OCI-LY7 (cell line): ENCODE measurements around the gene ATXN10. TPM values are rescaled to one million over a fixed set of nuclear protein-coding genes. Genes with fewer than 3 reads are reported as not detected.
A peak's percentile ranks its signal among the peaks of the same experiment; 100 is the strongest.

Source experiments
- BruUV-seq: library from RNA; stranded (reverse); fragments of 400-500 nt; replicated peaks from 2 replicates; lab custom pipeline; 2021; lab: Mats Ljungman, UMichigan
- CTCF ChIA-PET: fragments of 300-600 bp; sonication (Branson Sonifier 250); formaldehyde crosslinking; loops from one replicate; lab custom pipeline; 2022; ENCODE audit warnings: antibody characterized with exemption; ENCODE audit not compliant: unreplicated experiment; lab: Charles Lee
- POLR2A ChIA-PET: fragments of 300-600 bp; sonication (Branson Sonifier 250); formaldehyde crosslinking; loops from one replicate; lab custom pipeline; 2022; ENCODE audit warnings: antibody characterized with exemption; lab: Charles Lee
- DNase-seq: peaks from one replicate; pipeline ENCODE4 v3.0.0-alpha.2; 2015; ENCODE audit warnings: low spot score
- H2AFZ ChIP-seq: fragments of 200-600 bp; sonication (generic), shearing (Covaris generic); 2 replicates; pipeline ENCODE4 v1.6.1; 2014; ENCODE audit warnings: mild to moderate bottlenecking, antibody characterized with exemption, low read length, moderate library complexity
- H3K27ac ChIP-seq: fragments of 200-600 bp; sonication (generic); 2 replicates; pipeline ENCODE4 v1.5.1; 2014; ENCODE audit warnings: mixed run types, low read depth, mild to moderate bottlenecking, moderate library complexity, low read length, inconsistent platforms; ENCODE audit not compliant: poor library complexity, severe bottlenecking
- H3K36me3 ChIP-seq: fragments of 200-600 bp; sonication (generic); 2 replicates; pipeline ENCODE4 v1.6.1; 2014; ENCODE audit warnings: mild to moderate bottlenecking, antibody characterized with exemption, low read length, moderate library complexity, mixed read lengths; ENCODE audit not compliant: insufficient read depth
- H3K4me1 ChIP-seq: fragments of 200-600 bp; sonication (generic); 2 replicates; pipeline ENCODE4 v1.5.1; 2014; ENCODE audit warnings: mild to moderate bottlenecking, low read length; ENCODE audit not compliant: insufficient read depth, poor library complexity, severe bottlenecking
- H3K4me2 ChIP-seq: fragments of 200-600 bp; sonication (generic); 2 replicates; pipeline ENCODE4 v1.6.1; 2014; ENCODE audit warnings: mild to moderate bottlenecking, low read length
- H3K4me3 ChIP-seq: fragments of 200-600 bp; sonication (generic); 2 replicates; pipeline ENCODE4 v1.5.1; 2014; ENCODE audit warnings: mild to moderate bottlenecking, low read depth, low read length; ENCODE audit not compliant: poor library complexity, severe bottlenecking
- H3K79me2 ChIP-seq: fragments of 200-600 bp; sonication (generic); 2 replicates; pipeline ENCODE4 v1.6.1; 2016; ENCODE audit warnings: low read depth, mild to moderate bottlenecking, low read length, moderate library complexity, mixed read lengths; ENCODE audit not compliant: insufficient read depth
- H3K9me2 ChIP-seq: fragments of 200-600 bp; sonication (generic); 2 replicates; pipeline ENCODE4 v1.6.1; 2016; ENCODE audit warnings: mild to moderate bottlenecking, low read length, mixed read lengths; ENCODE audit not compliant: insufficient read depth
- H3K9me3 ChIP-seq: fragments of 200-600 bp; sonication (generic); 2 replicates; pipeline ENCODE4 v1.6.1; 2014; ENCODE audit warnings: mild to moderate bottlenecking, mixed run types, low read length, mixed read lengths
- H4K20me1 ChIP-seq: fragments of 200-600 bp; sonication (generic); 2 replicates; pipeline ENCODE4 v1.6.1; 2014; ENCODE audit warnings: mild to moderate bottlenecking, antibody characterized with exemption, low read length, moderate library complexity, mixed read lengths; ENCODE audit not compliant: insufficient read depth
- EZH2phosphoT487 ChIP-seq: fragments of 200-600 bp; sonication (generic); IDR thresholded peaks from 2 replicates; pipeline ENCODE4 v1.6.1; 2018; ENCODE audit warnings: low read depth, borderline replicate concordance, mild to moderate bottlenecking, mixed run types, antibody characterized with exemption, low read length, moderate library complexity, mixed read lengths
- intact Hi-C: fragments of 100-400 bp; cut with micrococcal nuclease; formaldehyde crosslinking; loops from one replicate; pipeline ENCODE4 v1.10.0; 2022; ENCODE audit not compliant: unreplicated experiment
- total RNA-seq, 2 experiments: library from RNA; depleted of rRNA in 1 of 2; stranded (reverse); fragments of >200 nt in 1 of 2; shearing (Covaris generic) in 1 of 2; gene quantifications; 2 replicates each; pipeline ENCODE4 v1.2.3, GENCODE V29; 2014 to 2022
- TF ChIP-seq, protein P1 (sequence below): fragments of 200-600 bp; sonication (generic); conservative IDR thresholded peaks from 2 replicates; pipeline ENCODE4 v1.5.1; 2014; ENCODE audit warnings: mild to moderate bottlenecking, antibody characterized with exemption, low read length, moderate library complexity, mixed read lengths

ATXN10 gene
- total RNA-seq, 2 experiments from 2014 or later = 66.1 to 197 TPM

DNA sequence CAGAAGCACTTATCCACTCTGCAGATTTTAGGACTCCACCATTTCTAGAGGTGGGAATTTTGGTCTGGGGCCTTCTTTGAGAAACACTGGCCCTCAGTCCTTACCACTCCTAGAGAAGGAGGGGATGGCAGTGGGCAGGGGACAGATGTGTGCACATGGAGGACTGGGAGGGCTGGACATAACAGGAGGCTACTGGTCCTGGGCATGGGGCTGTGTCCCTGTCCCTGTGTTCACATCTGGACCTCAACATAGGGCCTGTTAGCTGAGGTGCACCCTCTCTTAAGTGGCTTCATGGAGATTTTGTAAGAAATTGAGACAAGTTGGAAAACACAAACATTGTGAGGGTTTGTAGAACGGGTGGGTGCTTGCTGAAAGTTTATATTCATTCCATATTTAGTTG, 103.4 kb downstream of the ATXN10 start:
- H2AFZ ChIP-seq = peak overlapping the region; percentile 36; the same call in 1 of the 2 replicates
- H3K9me2 ChIP-seq = no peaks in the 10 kb centered on the region
- no peak for TF ChIP-seq EZH2phosphoT487
- TF ChIP-seq, protein P1, sequence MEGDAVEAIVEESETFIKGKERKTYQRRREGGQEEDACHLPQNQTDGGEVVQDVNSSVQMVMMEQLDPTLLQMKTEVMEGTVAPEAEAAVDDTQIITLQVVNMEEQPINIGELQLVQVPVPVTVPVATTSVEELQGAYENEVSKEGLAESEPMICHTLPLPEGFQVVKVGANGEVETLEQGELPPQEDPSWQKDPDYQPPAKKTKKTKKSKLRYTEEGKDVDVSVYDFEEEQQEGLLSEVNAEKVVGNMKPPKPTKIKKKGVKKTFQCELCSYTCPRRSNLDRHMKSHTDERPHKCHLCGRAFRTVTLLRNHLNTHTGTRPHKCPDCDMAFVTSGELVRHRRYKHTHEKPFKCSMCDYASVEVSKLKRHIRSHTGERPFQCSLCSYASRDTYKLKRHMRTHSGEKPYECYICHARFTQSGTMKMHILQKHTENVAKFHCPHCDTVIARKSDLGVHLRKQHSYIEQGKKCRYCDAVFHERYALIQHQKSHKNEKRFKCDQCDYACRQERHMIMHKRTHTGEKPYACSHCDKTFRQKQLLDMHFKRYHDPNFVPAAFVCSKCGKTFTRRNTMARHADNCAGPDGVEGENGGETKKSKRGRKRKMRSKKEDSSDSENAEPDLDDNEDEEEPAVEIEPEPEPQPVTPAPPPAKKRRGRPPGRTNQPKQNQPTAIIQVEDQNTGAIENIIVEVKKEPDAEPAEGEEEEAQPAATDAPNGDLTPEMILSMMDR = no peak
- peaks cover 54% of the 10 kb centered on the region for H3K79me2 ChIP-seq
- no peaks in the 10 kb centered on the region for H4K20me1 ChIP-seq
- no peaks in the 10 kb centered on the region for H3K9me3 ChIP-seq
- peaks cover 78% of the 10 kb centered on the region for H3K4me1 ChIP-seq
- ChIA-PET POLR2A (no interaction called here), CTCF (no interaction called here)
- peak overlapping the region; percentile 92 for H3K27ac ChIP-seq
- TSS peak; percentile 91 for BruUV-seq
- H3K4me2 ChIP-seq = peak overlapping the region; percentile 74
- intact Hi-C loops = loop anchor here (5.0 to 10.0 kb wide), 3 partner anchors 103 to 1000 kb away; partner anchors contain the start of gene ATXN10
- peaks cover 22% of the 10 kb centered on the region for H3K36me3 ChIP-seq
- DNase-seq = no peak
- peak overlapping the region; percentile 40 for H3K4me3 ChIP-seq

DNA sequence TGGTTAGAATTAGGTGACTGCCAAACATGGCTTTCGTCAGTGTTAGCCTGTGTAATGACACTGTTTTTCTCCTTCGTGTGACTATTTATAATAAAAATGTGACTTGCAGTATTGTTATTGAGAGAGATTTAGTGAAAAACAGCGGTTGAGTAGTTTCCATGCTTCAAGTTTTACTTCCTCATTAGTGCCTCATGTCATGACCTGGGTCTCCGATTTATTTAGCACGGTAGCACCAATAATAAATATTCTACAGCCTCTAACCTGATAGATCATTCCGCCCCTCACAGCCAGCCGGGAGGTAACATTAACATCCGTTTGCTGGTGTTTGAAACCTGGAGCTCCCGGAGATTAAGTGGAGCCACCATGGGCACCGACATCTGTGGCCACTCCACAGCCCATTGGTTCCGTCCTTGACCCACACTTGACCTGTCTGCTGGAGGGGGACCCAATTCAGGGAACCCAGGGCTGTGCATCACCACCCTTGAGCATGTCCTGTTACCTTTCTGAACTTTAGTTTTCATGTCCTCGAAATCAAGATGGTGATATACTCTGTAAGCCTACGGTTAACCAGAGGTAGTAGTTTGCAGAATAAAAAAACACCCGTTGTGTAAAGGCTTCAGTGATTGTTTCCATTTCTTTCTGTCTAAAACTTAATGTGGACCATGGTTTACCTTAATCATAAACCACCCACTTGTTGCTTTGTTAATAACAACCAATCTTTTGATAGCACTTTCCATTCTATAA, 104.1 kb downstream of the ATXN10 start:
- no peaks in the 10 kb centered on the region for H4K20me1 ChIP-seq
- peaks cover 72% of the 10 kb centered on the region for H3K4me1 ChIP-seq
- peaks cover 18% of the 10 kb centered on the region for H3K36me3 ChIP-seq
- intact Hi-C loops = loop anchor here (5.0 to 10.0 kb wide), 3 partner anchors 103 to 999 kb away; partner anchors contain the start of gene ATXN10
- H2AFZ ChIP-seq = peak overlapping the region; percentile 36; the same call in 1 of the 2 replicates
- H3K4me2 ChIP-seq = peak overlapping the region; percentile 74
- BruUV-seq = TSS peak; percentile 49
- TF ChIP-seq EZH2phosphoT487 = no peak
- TF ChIP-seq, protein P1 = no peak
- H3K79me2 ChIP-seq = peaks cover 53% of the 10 kb centered on the region
- peak overlapping the region; percentile 40 for H3K4me3 ChIP-seq
- no peaks in the 10 kb centered on the region for H3K9me2 ChIP-seq
- peak overlapping the region; percentile 92 for H3K27ac ChIP-seq
- ChIA-PET POLR2A (interaction anchor here (0.6 to 1.3 kb wide), 4 partner anchors 17 to 181 kb away, joined by 3 to 4 read pairs (median 3); no protein-coding TSS in a partner anchor), CTCF (no interaction called here)
- H3K9me3 ChIP-seq = no peaks in the 10 kb centered on the region
- peak; percentile 86 for DNase-seq

DNA sequence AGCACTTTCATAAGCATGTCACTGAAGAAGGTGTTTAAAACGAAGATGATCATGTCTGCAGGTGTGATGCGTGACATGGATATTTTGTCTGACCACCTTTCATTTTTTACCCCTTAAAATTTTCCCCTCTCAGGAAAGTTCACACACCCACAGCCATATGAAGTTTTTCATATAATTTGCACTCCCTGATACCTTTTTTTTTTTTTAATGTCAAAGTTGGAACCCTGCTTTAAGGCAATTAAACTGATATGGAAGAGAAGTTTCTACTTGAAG, 104.6 kb downstream of the ATXN10 start:
- peaks cover 69% of the 10 kb centered on the region for H3K4me1 ChIP-seq
- no TSS peak for BruUV-seq
- peak overlapping the region; percentile 36; the same call in 1 of the 2 replicates for H2AFZ ChIP-seq
- intact Hi-C loops = loop anchor here (5.0 to 10.0 kb wide), 3 partner anchors 104 to 999 kb away; partner anchors contain the start of gene ATXN10
- CTCF ChIA-PET = no interaction called here
- H3K27ac ChIP-seq = peak overlapping the region; percentile 92
- TF ChIP-seq, protein P1 = no peak
- no peak for TF ChIP-seq EZH2phosphoT487
- H3K9me3 ChIP-seq = no peaks in the 10 kb centered on the region
- no peaks in the 10 kb centered on the region for H3K9me2 ChIP-seq
- no peak for DNase-seq
- peaks cover 50% of the 10 kb centered on the region for H3K79me2 ChIP-seq
- H3K36me3 ChIP-seq = peaks cover 13% of the 10 kb centered on the region
- H3K4me2 ChIP-seq = peak overlapping the region; percentile 74
- H4K20me1 ChIP-seq = no peaks in the 10 kb centered on the region
- POLR2A ChIA-PET = interaction anchor here (0.6 to 1.7 kb wide), 7 partner anchors 10 to 180 kb away, joined by 3 to 12 read pairs (median 3); no protein-coding TSS in a partner anchor
- peak overlapping the region; percentile 40 for H3K4me3 ChIP-seq
